ENCODE results near the gene WNT7A.

The WNT7A gene

DNA sequence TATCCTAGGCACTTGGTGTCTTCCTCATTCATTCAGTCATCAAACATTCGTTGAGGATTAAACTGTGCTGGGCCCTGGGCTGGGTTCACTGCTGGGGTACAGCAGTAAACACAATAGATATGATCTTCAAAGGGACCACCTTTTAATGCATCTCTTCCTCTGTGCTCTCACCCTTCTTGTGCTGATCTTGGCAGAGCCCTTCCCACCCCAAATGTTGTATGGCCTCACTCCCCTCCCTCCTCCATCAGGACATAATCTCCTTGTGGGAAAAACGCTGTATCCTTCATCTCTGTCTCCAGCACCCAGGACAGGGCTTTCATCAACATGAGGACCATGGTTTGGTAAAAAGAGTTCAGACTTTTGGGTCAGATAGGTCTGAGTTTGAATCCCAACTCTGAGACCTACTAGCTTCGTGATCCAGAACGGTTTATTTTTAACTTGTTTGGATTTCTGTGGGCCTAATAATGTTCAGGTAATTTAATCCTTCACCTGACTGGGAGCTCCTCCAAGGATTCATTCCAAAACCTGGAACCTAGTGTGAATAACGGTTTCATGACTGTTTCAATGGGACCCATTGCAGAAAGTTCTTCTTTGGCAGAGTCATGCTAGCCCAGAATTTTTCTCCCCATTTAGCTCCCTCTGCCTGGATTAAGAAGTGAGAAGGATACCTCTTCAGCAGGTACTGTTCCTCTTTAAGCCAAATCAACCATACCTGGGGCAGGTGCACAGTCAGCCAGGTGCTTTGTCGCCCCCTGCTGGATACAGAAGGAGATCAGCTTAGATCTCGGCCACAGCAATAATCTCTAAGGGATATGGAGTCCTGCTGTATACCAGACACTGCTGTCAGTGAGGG lies 5.2 kb upstream of the WNT7A start:
- no peak for DNase-seq (ENCODE audit: low read depth)

DNA sequence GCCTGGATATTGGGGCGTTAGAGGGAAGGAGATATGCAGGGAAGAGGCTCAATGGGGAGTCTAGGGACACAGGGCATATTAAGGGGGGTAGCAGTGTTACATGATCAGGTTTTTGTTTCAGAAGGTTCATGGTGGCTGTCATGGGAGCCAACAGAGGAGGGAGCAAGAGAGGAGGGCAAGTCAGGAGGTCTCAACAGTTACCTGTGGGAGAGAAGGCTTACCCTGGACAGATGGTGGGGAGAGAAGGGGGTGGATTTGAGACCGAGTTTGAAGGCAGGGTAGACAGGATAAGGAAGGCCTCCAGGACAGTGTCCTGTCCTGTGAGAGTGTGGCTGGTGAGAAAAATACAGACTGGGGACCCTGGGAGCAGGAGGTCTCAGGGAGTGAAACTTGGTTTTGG lies 3.8 kb upstream of the WNT7A start:
- DNase-seq (ENCODE audit: low read depth): no peak

DNA sequence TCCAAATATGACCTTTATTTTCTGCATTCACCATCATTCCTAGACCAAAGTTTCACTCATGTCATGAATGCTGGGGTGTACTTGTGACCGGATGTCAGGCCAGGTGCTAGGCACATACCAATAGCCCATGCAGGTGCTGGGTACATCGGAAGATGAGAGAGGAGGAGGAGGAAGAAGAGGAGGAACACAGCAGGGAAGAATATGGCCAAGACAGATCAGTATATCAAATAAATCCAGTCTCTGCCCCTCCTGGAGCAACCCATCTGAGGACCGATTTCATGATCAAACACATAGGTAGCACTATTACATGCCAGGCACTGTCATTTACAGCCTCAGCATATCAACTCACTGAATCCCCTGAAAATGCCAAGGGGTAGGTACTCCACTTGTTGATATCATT lies 3.0 kb upstream of the WNT7A start:
- no peak for DNase-seq (ENCODE audit: low read depth)

DNA sequence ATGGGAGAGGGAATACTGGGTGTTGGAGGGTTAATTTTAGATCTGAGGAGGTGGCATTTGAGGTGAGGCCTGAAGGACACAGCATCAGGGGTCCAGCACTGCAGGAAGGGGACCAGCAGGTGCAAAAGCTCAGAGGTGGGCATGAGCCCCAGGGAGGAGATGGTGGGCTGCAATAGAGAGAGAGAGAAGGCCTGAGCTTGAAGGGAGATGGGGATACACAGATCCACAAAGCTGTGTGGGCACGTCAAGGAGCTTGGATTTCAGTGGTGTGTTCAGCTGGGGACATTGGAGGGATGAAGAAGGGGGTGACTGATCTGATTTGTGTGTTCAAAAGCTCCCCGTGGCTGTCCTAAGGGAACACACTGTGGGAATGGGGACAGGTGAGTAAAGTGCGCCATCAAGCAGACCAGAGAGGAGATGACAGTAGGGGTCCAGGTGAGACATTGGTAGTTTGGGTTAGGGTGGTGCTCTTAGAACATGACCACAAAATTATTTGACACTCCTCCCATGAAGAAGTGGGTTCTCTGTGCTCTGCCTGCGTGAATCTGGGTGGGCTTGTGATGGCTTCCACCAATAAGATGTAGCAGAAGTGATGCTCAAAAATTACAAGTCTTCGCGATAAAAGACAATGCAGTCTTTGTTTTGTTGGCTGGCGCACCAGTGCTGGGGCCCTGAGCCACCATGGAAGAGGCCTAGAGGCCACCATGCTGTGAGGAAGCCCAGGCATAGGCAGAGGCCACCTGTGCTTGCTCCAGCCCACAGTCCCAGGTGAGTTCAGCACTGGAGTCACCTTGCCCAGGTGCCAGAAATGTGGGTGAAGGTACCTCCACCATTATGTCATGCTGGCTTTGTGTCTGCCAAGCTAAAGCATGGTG lies 1.9 kb upstream of the WNT7A start:
- DNase-seq (ENCODE audit: low read depth): no peak

DNA sequence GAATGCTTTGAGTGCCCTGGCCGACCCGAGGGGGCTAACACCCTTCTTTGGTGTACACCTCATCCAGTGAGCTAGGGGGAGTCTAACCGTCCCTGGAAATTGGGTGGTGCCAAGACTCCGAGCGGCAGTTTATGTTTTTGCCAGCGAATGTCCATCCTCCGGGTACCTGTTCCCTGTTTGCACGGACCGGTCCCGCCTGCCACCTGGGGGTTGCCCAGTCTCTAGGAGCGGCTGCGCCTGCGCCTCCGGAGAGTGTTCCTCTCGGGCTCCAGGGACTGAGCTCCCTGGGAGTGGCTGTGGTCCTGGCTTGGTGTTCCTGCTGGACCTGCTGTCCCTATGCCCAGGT lies 913 bp upstream of the WNT7A start:
- no peak for DNase-seq (ENCODE audit: low read depth)

DNA sequence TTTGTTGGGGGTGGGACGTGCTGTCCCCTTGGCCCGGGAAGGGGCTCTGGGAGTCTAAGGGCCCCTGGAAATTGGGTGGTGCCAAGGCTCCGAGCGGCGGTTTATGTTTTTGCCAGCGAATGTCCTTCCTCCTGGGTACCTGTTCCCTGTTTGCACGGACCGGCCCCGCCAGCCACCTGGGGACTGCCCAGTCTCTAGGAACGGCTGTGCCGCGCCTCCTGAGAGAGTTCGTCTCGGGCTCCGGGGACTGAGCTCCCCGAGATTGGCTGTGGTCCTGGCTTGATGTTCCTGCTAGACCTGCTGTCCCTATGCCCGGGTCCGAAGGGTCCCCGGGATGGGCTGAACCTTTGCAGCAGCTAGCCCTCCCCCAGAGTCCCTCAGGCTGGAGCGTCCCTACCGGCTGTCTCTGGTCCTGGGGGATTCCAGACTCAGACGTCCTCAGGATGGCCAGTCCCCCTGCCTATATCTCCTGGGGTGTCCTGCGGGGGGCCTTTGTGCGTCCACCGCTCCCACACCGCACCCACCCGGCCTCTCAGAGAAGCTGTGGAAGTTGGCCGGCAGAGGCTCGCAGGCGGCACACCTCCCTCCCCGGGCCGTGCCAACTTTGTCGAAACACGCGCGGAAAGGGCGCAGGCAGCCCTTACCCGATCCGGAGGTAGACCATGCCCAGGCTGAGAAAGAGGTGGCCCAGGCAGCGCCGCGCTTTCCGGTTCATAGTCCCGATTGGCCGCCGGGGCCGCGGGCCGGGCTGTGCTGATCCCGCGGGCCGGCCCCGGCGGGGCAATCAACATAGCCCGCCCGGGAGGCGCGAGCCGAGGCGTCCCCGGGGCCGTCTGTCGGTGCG lies 547 bp downstream of the WNT7A start:
- no peak for DNase-seq (ENCODE audit: low read depth)

DNA sequence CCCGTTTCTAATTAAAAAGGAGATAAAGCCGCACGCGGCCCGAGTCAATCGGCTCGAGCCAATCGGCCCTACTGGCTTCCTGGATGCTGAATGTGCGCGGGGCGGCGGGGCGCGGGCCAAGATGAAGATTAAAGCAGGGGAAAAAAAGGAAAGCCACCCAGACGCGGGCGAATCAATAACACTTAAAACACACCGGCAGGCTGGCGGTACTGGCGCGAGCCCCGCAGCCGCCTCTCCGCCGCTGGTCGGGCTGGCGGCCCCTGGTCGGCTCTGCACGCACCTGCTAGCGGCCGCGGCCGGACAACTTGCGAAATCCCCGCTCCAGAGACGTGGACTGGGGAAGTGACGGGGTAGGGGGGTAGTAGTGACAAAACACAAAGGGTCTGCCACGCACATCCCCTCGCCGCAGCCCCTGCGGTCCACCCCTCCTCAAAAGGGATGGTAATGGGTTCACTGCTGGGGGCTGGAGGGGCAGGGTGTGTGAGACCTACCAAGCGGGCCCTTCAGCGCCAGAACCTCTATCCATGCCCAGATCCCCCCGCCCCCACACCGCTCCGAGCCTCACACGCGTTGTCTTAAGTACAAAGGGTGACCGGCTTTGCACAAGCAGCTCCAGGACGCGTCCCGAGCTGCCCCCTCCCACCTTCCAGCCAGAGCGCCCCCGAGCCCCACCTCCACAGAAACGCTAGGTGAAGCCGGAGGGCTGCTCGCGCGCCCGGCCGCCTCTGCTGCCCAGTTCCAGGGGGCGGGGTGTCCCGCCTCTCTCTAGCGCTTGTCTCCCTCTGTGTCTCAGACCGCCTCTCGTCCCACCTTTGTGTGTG lies 1.4 kb downstream of the WNT7A start:
- no peak for DNase-seq (ENCODE audit: low read depth)

DNA sequence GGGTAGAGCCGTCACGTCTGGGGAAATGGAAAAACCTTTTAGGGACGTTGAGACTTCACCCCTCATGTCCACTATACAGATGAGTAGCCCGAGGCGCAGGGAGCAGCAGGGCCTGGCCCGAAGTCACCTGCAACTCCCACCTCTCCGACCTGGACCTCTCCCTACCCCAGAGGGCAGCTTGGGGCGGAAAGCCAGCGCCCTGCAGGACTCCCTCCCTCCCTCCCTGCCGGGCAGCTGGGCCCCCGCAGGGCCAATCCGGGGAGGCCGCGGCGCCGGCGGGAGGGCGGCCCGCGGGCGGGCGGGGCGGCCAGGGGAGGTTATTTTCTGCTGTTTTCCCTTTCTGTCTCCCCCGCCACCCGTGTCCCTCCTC lies 2.0 kb downstream of the WNT7A start:
- no peak for DNase-seq (ENCODE audit: low read depth)

DNA sequence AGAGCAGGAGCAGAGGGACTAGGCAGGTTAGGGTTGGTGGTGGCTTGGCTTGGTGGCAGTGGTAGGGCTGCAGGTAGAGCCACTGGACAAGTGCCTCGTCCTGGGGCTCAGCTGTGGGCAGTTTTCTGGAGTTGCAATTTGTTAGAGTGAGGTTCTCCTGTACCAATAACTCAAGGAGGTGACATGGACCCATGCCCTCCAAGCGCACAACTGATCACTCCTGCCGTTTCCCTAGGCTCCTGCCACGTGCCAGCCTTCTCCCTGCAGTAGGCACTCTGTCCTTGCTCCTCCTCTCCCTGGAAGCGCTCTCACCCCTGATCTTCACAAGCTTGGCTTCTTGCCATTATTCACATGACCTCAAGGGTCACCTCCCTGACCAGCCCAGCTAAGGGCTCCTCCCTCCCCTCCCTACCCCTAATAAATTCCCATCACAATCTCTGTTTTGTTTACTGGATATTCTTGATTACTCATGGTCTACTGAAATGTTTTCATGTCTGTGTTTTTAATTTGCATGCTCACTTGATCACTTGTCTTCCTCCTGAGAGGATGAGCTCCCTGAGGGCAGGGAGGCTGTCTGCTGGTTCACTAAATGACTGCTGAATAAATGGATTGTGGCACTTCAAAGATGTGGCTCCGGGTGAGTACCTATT lies 3.3 kb downstream of the WNT7A start:
- no peak for DNase-seq (ENCODE audit: low read depth)

DNA sequence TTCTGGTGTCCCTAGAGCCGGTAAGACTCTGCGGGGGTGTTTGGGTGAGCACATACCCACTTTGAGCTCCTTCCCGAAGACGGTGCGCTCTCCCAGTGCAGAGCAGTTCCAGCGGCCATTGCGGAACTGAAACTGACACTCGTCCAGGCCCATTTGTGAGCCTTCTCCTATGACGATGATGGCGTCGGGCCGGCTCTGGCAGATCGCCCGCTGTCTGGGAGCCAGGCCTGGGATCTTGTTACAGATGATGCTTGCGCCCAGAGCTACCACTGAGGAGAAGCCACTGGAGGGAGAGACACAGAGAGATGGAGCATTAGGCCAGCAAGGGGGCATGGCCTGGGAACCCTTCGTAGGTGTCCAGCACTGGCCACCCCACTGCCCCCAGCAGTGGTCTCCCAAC lies 5.0 kb downstream of the WNT7A start:
- no peak for DNase-seq (ENCODE audit: low read depth)

DNA sequence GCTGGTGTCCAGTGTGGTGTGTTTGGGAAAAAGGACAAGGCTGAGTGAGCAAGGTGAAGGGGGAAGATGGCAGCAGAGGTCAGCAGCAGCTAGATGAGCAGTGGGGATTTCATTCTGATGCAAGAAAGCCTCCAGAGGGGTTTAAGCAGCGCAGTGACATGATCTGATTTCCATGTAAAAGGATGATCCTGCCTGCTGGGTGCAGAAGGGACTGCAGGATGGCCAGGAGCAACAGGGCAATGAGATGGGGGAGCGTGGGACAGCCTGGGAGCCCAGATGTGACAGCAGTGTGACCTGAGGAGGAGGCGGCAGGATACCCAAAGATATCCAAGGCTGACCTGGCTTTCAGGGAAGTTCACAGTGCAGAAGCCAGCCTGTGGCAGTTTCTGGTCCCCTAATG lies 6.1 kb downstream of the WNT7A start:
- no peak for DNase-seq (ENCODE audit: low read depth)

DNA sequence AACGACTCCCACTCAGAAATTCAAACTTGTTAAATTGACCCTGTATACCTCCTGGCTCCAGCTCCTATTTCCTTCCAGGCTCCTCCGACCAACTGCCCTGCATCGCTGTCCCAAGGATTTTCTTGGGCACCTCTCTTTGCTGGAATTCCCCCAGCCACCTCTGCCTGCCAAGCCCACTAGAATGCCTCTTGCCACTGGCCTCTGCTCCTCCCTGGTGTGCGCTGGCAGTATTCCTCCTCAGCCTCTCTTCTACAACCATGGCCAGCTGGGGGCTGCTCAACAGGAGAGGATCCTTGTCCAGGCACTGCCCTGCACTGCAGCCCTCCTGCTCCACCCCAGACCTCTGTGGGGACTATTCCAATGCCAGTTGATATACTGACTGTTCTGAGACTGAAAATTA lies 7.4 kb downstream of the WNT7A start:
- DNase-seq (ENCODE audit: low read depth): no peak

DNA sequence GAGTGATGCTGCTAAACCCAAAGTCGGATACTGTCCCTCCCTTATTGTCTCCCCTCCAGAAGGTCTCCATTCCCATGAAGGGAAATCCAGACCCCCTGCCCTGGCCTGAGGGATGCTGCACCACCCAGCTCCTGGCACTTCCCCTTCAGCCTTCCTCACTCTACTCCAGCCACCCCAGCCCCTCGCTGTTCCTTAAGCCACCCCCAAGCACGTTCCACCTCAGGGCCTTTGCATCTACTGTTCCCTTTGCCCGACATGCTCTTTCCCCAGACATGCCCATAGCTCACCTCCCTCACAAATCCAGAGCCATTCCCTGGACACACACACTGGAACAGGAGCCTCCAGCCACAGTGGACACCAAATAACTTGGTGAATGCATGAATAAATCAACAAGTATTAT lies 8.1 kb downstream of the WNT7A start:
- no peak for DNase-seq (ENCODE audit: low read depth)

DNA sequence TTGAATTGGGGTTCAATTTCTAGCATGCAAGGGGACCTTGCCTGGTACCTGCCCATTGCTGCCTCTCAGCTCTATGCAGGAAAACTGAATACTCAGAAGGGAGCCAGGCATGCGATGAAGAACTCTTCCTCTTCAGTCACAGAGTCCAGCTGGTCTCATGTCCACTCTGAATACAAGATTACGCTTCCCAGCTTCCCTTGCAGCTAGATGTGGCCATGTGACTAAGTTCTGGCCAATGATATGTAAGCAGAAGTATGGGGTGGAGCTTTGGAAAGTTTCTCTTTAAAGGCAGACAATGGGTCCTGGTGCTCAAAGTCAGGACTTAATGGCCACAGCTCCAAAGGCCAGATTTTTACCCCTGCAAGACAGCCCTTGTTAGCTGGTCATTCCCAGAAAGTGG lies 9.0 kb downstream of the WNT7A start:
- DNase-seq (ENCODE audit: low read depth): no peak

DNA sequence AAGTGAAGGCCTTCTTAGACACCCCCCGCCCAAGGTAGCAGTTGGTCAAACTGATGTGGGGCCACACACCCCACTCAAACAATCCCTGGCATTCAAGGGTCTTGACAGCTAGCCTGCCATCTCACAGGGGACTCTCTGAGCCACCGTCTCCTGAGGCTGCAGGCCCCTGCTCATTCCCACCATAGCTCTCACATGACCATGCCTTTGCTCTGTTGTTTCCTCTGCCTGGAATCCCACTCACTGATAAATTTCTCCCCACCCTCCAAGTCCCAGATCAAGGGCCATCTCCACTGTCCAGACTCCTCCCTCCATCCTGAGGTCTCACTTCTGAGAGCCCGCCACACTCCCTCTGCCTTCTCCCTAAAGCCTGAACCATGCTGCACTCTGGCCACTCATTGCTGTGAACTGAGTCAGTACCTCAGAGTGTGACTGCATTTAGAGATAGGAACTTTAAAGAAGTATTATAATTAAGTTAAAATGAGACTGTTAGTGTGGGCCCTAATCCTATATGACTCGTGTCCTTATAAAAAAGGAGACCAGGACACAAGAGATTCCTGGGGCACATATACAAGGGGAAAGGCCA lies 10.0 kb downstream of the WNT7A start:
- no peak for DNase-seq (ENCODE audit: low read depth)

DNA sequence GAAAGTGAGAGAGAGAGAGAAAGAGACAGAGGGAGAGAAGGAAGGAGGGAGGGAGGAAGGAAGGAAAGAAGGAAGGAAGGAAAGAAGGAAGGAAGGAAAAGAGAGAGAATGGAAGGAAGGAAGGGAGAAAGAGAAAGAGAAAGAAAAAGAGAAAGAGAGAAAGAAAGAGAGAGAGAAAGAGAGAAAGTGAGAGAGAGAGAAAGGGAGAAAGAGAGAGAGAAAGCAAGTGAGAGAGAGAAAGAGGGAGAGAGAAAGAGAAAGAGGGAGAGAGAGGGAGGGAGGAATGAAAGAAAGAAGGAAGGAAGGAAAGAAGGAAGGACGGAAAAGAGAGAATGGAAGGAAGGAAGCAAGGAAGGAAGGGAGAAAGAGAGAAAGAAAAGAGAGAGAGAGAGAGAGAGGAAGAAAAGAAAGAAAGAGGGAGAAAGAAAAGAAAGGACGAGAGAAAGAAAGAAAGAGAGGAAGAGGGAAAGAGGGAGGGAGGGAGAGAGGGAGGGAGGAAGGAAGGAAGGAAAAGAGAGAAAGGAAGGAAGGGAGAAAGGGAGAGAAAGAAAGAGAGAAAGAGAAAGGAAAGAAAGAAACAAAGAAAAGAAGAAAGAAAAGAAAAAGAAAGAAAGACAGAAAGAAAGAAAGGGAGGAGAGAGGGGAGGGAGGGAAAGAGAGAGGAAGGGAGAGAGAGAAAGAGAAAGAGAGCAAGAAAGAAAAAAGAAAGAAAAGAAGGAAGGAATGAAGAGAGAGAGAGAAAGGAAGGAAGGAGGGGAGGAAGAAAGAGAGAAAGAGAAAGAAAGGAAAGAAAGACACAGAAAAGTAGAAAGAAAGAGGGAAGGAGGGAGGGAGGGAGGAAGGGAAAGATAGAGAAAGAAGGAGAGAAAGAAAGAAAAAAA lies 10.8 kb downstream of the WNT7A start:
- DNase-seq (ENCODE audit: low read depth): no peak

DNA sequence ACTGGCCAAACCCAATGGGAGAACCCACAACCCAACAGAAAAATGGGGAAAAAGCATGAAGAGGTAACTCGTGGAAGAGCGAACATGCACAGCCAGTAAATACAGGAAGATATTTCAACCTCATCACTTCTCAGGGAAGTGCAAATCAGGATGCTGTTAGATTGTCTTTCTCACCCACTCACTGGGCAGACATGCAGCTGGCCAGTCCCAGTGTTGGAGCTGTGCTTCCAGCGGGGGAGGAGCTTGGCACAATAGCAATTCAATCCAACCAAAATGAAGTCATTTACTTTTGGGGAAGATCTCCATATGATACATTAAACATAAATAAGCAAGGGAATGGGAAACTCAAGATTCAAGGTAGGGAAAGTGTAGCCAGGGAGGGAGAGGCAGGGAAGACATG lies 12.1 kb downstream of the WNT7A start:
- no peak for DNase-seq (ENCODE audit: low read depth)

DNA sequence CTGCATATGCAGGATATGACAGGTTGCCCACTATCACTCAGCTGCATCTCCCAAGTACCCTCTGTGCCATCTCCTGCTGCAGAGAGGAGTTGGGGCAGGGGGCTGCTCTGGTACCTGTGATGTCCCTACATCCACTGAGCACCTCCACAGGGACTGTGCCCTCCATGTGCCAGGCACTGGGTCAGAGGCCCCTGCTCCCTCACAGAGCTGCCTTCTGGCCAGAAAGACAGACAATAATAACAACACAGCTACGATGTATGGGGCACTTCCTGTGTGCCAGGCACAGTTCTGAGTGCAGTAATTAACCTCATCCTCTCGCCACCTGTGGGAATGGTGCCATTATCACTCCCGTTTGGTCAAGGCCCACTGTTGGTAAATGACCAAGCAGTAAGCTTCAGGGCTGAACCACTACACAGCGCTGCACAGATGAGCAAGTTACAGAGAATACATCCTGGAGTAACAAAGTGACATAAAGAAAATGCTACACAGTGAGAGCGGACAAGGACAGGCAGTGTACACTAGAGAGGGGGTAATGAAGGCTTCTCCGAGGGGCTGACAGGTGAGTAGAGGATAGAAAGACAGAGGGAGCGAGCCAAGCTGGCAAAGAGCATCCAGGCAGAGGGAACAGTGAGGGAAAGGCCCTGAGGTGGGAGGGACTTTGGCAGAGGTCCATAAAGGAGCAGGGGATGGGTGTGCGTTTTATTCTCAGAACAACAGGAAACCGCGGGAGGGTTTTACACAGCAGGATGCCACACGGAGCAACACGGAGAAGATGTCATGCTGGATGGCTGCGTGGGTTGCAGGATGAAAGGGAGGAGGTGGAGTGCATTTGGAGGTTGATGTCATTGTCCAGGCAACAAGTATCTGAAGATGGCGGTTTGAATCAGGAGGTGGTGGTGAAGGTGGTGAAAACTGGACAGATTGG lies 13.6 kb downstream of the WNT7A start:
- DNase-seq (ENCODE audit: low read depth): no peak

DNA sequence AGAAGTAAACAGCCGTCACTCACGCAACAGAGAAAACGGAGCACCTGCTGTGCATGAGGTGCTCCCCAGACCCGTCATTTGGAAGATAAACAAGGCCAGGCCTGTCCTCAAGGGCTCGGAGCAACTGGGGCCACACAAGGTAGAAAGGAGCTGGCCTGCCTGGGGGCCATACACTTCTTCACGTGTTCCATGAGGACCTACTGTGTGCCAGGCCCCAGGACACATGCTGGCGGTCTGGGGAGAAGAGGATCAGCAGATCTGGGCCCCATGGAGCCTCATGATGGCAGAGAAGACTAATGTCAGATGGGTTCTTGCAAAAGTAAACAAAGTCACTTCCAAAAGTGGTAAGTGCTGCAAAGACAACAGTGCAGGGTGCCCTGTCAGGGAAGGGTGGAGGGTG lies 14.3 kb downstream of the WNT7A start:
- no peak for DNase-seq (ENCODE audit: low read depth)
